GM10248 (cell line): Measurements from ENCODE around the gene SETMAR.

ENCODE experiments used
- CTCF ChIA-PET: fragments of 300-600 bp; sonication (Branson Sonifier 250); formaldehyde crosslinking; extraction: SDS; loops from one replicate; lab custom pipeline; 2021; ENCODE audit warnings: antibody characterized with exemption; lab: Yijun Ruan, JAX
- POLR2A ChIA-PET: fragments of 350-650 bp; sonication (Branson Sonifier 250); formaldehyde crosslinking; extraction: SDS; loops from one replicate; lab custom pipeline; 2020; ENCODE audit warnings: antibody characterized with exemption; lab: Yijun Ruan, JAX
- DNase-seq: peaks from one replicate; pipeline ENCODE4 v3.0.0; 2012; ENCODE audit errors: extremely low spot score
- CTCF ChIP-seq: IDR thresholded peaks from 2 replicates; pipeline ENCODE4 v1.5.1; 2012; ENCODE audit warnings: mild to moderate bottlenecking, low read depth; ENCODE audit errors: extremely low read depth, missing control alignments, control extremely low read depth

SETMAR gene

GRCh38 chr3:4311496-4311895 is 8.3 kb downstream of the SETMAR start:
- POLR2A ChIA-PET: no interaction called here
- no peak for DNase-seq
- CTCF ChIA-PET: interaction anchor here (1.0 to 1.5 kb wide), 3 partner anchors 10 to 12 kb away, joined by 3 read pairs; no protein-coding TSS in a partner anchor
- TF ChIP-seq CTCF: no peak

GRCh38 chr3:4313606-4314293 is 10.6 kb downstream of the SETMAR start:
- ChIA-PET POLR2A (no interaction called here), CTCF (interaction anchor here (1.2 to 2.0 kb wide), 2 partner anchors 27 to 37 kb away, joined by 3 to 6 read pairs; no protein-coding TSS in a partner anchor)

GRCh38 chr3:4314688-4315087 is 11.5 kb downstream of the SETMAR start:
- TF ChIP-seq CTCF: no peak
- no peak for DNase-seq
- CTCF ChIA-PET: interaction anchor here (0.8 to 2.0 kb wide), 6 partner anchors 10 to 318 kb away, joined by 3 to 7 read pairs (median 6); no protein-coding TSS in a partner anchor
- POLR2A ChIA-PET: no interaction called here

More at GRCh38 chr3:4313606-4314293, 10.6 kb downstream of the SETMAR start:
- no peak for DNase-seq
- TF ChIP-seq CTCF: no peak

DNA sequence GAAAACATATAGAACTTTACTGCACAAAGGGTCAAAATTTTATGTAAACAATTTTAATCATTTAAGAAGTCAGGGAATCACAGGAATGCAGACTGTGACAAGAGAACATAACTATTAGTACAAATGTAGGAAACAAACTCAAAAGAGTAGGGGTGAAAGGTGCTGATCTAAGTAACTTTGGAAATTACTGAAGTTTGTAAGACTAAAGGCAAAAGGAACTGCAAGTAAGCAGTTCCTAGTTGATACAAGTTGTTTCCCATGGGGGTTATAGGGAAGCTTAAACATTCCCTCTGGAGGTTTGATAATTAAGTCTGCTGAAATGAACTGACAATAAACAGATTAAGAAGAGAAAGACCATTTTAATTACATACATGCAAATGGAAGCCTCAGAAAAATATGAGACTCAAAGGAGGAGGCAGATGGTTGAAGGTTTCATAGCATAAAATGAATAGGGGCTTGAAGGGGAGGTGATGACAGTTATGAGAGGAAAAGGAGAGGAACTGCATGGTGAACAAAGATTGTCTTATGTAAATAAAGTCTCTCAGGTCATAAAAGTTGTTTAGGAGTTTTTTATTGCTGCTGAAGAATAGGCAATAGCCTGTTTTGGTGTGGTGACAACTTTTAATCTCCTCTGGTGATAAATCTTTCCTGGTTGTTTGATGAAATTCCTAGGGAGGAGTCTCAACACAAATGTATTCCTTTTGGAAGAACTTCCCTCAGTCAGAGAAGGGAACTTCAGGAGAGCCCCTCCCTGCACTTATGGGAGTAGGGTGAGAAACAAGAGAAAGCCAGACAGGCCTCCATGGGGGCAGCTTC is 17.1 kb downstream of the SETMAR start:
- TF ChIP-seq CTCF: no peak
- CTCF ChIA-PET: no interaction called here
- DNase-seq: no peak
- POLR2A ChIA-PET: no interaction called here

- DNase-seq: no peak
- POLR2A ChIA-PET: no interaction called here
- TF ChIP-seq CTCF: no peak
- CTCF ChIA-PET: interaction anchor here (0.9 to 1.2 kb wide), 2 partner anchors 10 to 13 kb away, joined by 3 to 5 read pairs; no protein-coding TSS in a partner anchor
Observed at GRCh38 chr3:4321732-4322131, 18.6 kb downstream of the SETMAR start.

- POLR2A ChIA-PET: no interaction called here
- CTCF ChIA-PET: interaction anchor here (1.0 to 1.2 kb wide), 2 partner anchors 13 to 28 kb away, joined by 3 to 5 read pairs; no protein-coding TSS in a partner anchor
- no peak for TF ChIP-seq CTCF
- no peak for DNase-seq
Observed at GRCh38 chr3:4322635-4323034, 19.5 kb downstream of the SETMAR start.
